Neural progenitor cell (in vitro differentiated cells): ENCODE data around the gene CNOT6L. TPM values are rescaled to one million over a fixed set of nuclear protein-coding genes. Genes with fewer than 3 reads are reported as not detected.

ENCODE experiments used
- DNase-seq: peaks from one replicate; pipeline ENCODE4 v3.0.0-alpha.2; 2016; ENCODE audit warnings: low spot score
- H2AFZ ChIP-seq: fragments of 200-600 bp; sonication (generic); replicated peaks from 2 replicates; pipeline ENCODE4 v1.6.1; 2016; ENCODE audit warnings: antibody characterized with exemption
- H3F3A ChIP-seq: fragments of 200-600 bp; sonication (generic); 2 replicates; pipeline ENCODE4 v1.6.1; 2016; ENCODE audit warnings: antibody characterized with exemption, low read depth
- H3K27ac ChIP-seq: fragments of 200-600 bp; sonication (generic); 2 replicates; pipeline ENCODE4 v1.5.1; 2016; ENCODE audit warnings: mild to moderate bottlenecking
- H3K27me3 ChIP-seq: fragments of 200-600 bp; sonication (generic); 2 replicates; pipeline ENCODE4 v1.6.1; 2016; ENCODE audit warnings: mild to moderate bottlenecking, moderate library complexity
- H3K36me3 ChIP-seq: fragments of 200-600 bp; sonication (generic); 2 replicates; pipeline ENCODE4 v1.5.1; 2016
- H3K4me1 ChIP-seq: fragments of 200-600 bp; sonication (generic); 2 replicates; pipeline ENCODE4 v1.6.1; 2016; ENCODE audit warnings: mixed run types
- H3K4me2 ChIP-seq: fragments of 200-600 bp; sonication (generic); 2 replicates; pipeline ENCODE4 v1.6.1; 2016
- H3K4me3 ChIP-seq: fragments of 200-600 bp; sonication (generic); 2 replicates; pipeline ENCODE4 v1.5.1; 2016
- H3K79me2 ChIP-seq: fragments of 200-600 bp; sonication (generic); 2 replicates; pipeline ENCODE4 v1.6.1; 2016; ENCODE audit warnings: low read depth
- H3K9ac ChIP-seq: fragments of 200-600 bp; sonication (generic); 2 replicates; pipeline ENCODE4 v1.6.1; 2016
- H3K9me3 ChIP-seq: fragments of 200-600 bp; sonication (generic); 2 replicates; pipeline ENCODE4 v1.5.1; 2016; ENCODE audit warnings: low read depth
- H4K20me1 ChIP-seq: fragments of 200-600 bp; sonication (generic); 2 replicates; pipeline ENCODE4 v1.6.1; 2016; ENCODE audit warnings: low read depth
- H3K27ac Mint-ChIP-seq: 3 replicates; pipeline ENCODE4 v1.8.0; 2021; ENCODE audit warnings: mixed read lengths
- H3K27me3 Mint-ChIP-seq: 2 replicates; pipeline ENCODE4 v1.8.0; 2022; ENCODE audit warnings: low read depth, mild to moderate bottlenecking, inconsistent platforms, moderate library complexity, mixed read lengths; ENCODE audit not compliant: insufficient read depth
- H3K36me3 Mint-ChIP-seq: 3 replicates; pipeline ENCODE4 v1.8.0; 2021; ENCODE audit warnings: mixed read lengths
- H3K4me1 Mint-ChIP-seq: 3 replicates; pipeline ENCODE4 v1.8.0; 2021; ENCODE audit warnings: mixed read lengths
- H3K4me3 Mint-ChIP-seq: 3 replicates; pipeline ENCODE4 v1.8.0; 2021; ENCODE audit warnings: mild to moderate bottlenecking, moderate library complexity, mixed read lengths
- H3K9me3 Mint-ChIP-seq: 3 replicates; pipeline ENCODE4 v1.8.0; 2020; ENCODE audit warnings: mixed read lengths
- CTCF ChIP-seq: fragments of 200-600 bp; sonication (generic); IDR thresholded peaks from 2 replicates; pipeline ENCODE4 v1.5.1; 2017; ENCODE audit warnings: antibody characterized with exemption, mild to moderate bottlenecking
- EZH2 ChIP-seq: fragments of 200-600 bp; sonication (generic); IDR thresholded peaks from 2 replicates; pipeline ENCODE4 v1.6.1; 2017; ENCODE audit warnings: antibody characterized with exemption, mild to moderate bottlenecking, moderate library complexity
- EZH2phosphoT487 ChIP-seq: fragments of 200-600 bp; sonication (generic); IDR thresholded peaks from 2 replicates; pipeline ENCODE4 v1.6.1; 2017; ENCODE audit warnings: antibody characterized with exemption
- total RNA-seq: library from RNA; depleted of rRNA; stranded (reverse); fragments of >200 nt; gene quantifications from 2 replicates; pipeline ENCODE4 v1.2.3, GENCODE V29; 2015; ENCODE audit warnings: low replicate concordance

Gene CNOT6L
- total RNA-seq, 1 donor from 2014 or later: 7.5 TPM

GRCh38 chr4:77699731-77700210, 119.4 kb downstream of the CNOT6L start:
- Mint-ChIP-seq H3K27me3 (no peaks in the 10 kb centered on the region), H3K27ac (peak overlapping the region; percentile 95), H3K9me3 (no peaks in the 10 kb centered on the region), H3K4me3 (peak overlapping the region; percentile 17), H3K36me3 (no peaks in the 10 kb centered on the region), H3K4me1 (peaks cover 20% of the 10 kb centered on the region)
- Histone ChIP-seq H3K4me3 (no peak overlapping the region), H3K36me3 (no peaks in the 10 kb centered on the region), H4K20me1 (no peaks in the 10 kb centered on the region), H3K9me3 (no peaks in the 10 kb centered on the region), H3K9ac (no peak overlapping the region), H3K27ac (peak overlapping the region; percentile 34), H3K27me3 (no peaks in the 10 kb centered on the region), H3K79me2 (no peaks in the 10 kb centered on the region), H3F3A (peaks cover 12% of the 10 kb centered on the region), H3K4me2 (peak overlapping the region; percentile 49), H2AFZ (peak overlapping the region; percentile 86), H3K4me1 (peaks cover 17% of the 10 kb centered on the region)
- TF ChIP-seq EZH2phosphoT487: no peak
- TF ChIP-seq EZH2: no peak
- TF ChIP-seq CTCF: peak; percentile 43
- peak; percentile 70 for DNase-seq

- Histone ChIP-seq H3K4me2 (no peak overlapping the region), H3K4me3 (no peak overlapping the region), H3K36me3 (no peaks in the 10 kb centered on the region), H3K9me3 (no peaks in the 10 kb centered on the region), H4K20me1 (no peaks in the 10 kb centered on the region), H3K79me2 (no peaks in the 10 kb centered on the region), H3F3A (peaks cover 12% of the 10 kb centered on the region), H2AFZ (peak overlapping the region; percentile 84), H3K27me3 (no peaks in the 10 kb centered on the region), H3K27ac (no peak overlapping the region), H3K9ac (no peak overlapping the region), H3K4me1 (peaks cover 17% of the 10 kb centered on the region)
- no peaks in the 10 kb centered on the region for H3K27me3 Mint-ChIP-seq
- H3K27ac Mint-ChIP-seq: no peak overlapping the region
- TF ChIP-seq EZH2: no peak
- TF ChIP-seq CTCF: peak; percentile 42
- peaks cover 20% of the 10 kb centered on the region for H3K4me1 Mint-ChIP-seq
- H3K36me3 Mint-ChIP-seq: no peaks in the 10 kb centered on the region
- no peaks in the 10 kb centered on the region for H3K9me3 Mint-ChIP-seq
- no peak overlapping the region for H3K4me3 Mint-ChIP-seq
- peak; percentile 37 for DNase-seq
These were observed 121.1 kb downstream of the CNOT6L start for GRCh38 chr4:77697860-77698590.

DNA sequence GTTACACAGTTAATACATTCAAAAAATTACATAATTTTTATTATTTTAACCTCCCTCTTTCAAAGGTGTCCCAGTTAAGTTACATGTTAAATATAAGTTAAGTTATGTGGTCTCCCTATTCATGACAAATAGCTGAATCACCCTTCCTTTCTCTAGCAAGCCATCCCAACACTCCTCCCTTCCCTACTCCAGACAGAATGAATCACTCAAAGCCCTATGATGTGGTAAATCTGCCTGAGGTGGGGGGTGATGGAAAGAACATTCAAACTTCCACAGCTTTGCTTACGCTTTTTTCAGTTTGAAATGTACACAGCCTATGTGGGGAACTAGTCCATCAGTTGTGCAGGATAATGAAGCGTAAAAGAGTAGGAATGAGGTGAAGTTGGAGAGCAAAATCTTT, 123.4 kb downstream of the CNOT6L start:
- H3K27me3 Mint-ChIP-seq: no peaks in the 10 kb centered on the region
- no peak overlapping the region for H3K4me2 ChIP-seq
- no peak overlapping the region for H3K27ac Mint-ChIP-seq
- H4K20me1 ChIP-seq: no peaks in the 10 kb centered on the region
- H3K4me1 ChIP-seq: peaks cover 16% of the 10 kb centered on the region
- H3K27me3 ChIP-seq: no peaks in the 10 kb centered on the region
- no peaks in the 10 kb centered on the region for H3K9me3 ChIP-seq
- no peak overlapping the region for H3K9ac ChIP-seq
- no peak overlapping the region for H3K4me3 Mint-ChIP-seq
- no peaks in the 10 kb centered on the region for H3K9me3 Mint-ChIP-seq
- no peaks in the 10 kb centered on the region for H3K36me3 ChIP-seq
- no peaks in the 10 kb centered on the region for H3K36me3 Mint-ChIP-seq
- TF ChIP-seq EZH2: no peak
- no peak for TF ChIP-seq CTCF
- no peak for TF ChIP-seq EZH2phosphoT487
- DNase-seq: no peak
- peak overlapping the region; percentile 6 for H2AFZ ChIP-seq
- H3F3A ChIP-seq: peaks cover 12% of the 10 kb centered on the region
- H3K79me2 ChIP-seq: no peaks in the 10 kb centered on the region
- no peak overlapping the region for H3K27ac ChIP-seq
- H3K4me1 Mint-ChIP-seq: peaks cover 19% of the 10 kb centered on the region
- no peak overlapping the region for H3K4me3 ChIP-seq
